Keratinocyte (primary cell): Measurements from ENCODE around the gene FBXO45. TPM values are rescaled to one million over a fixed set of nuclear protein-coding genes. Genes with fewer than 3 reads are reported as not detected.
A peak's percentile ranks its signal among the peaks of the same experiment; 100 is the strongest.
"Not testable (repeated sequence)": the region's sequence is repeated elsewhere in the genome, so short reads cannot be mapped to it uniquely, and the experiment has no call there.

Experiments
- DNase-seq: peaks from one replicate; pipeline ENCODE4 v3.0.0-alpha.2; 2011; ENCODE audit warnings: low read depth, missing footprints, low spot score
- FAIRE-seq: peaks from 2 replicates; lab custom pipeline; 2011; peaks lifted over from hg19 to GRCh38; lab: Jason Lieb, UNC
- H2AFZ ChIP-seq: 2 replicates; pipeline ENCODE4 v1.6.0; 2012; ENCODE audit warnings: low read length, control low read depth, inconsistent platforms; ENCODE audit not compliant: control insufficient read depth
- H3K27ac ChIP-seq: 2 replicates; pipeline ENCODE4 v1.5.1; 2011; ENCODE audit warnings: low read length; ENCODE audit not compliant: control insufficient read depth, insufficient read depth
- H3K27me3 ChIP-seq: 3 replicates; pipeline ENCODE4 v1.6.0; 2011; ENCODE audit warnings: low read length; ENCODE audit not compliant: control insufficient read depth, insufficient read depth; ENCODE audit errors: extremely low read depth
- H3K36me3 ChIP-seq, 2 experiments: 2 replicates in 1 of 2; 3 replicates in 1 of 2; pipeline ENCODE4 v1.5.1; 2011; ENCODE audit warnings: low read length in 2 of 2, mild to moderate bottlenecking in 1 of 2; ENCODE audit not compliant: control insufficient read depth in 2 of 2, insufficient read depth in 2 of 2; ENCODE audit errors: extremely low read depth in 1 of 2
- H3K4me1 ChIP-seq: 3 replicates; pipeline ENCODE4 v1.5.1; 2011; ENCODE audit warnings: low read length; ENCODE audit not compliant: control insufficient read depth, insufficient read depth; ENCODE audit errors: extremely low read depth
- H3K4me2 ChIP-seq: 3 replicates; pipeline ENCODE4 v1.6.0; 2011; ENCODE audit warnings: low read depth, low read length; ENCODE audit not compliant: control insufficient read depth, insufficient read depth; ENCODE audit errors: extremely low read depth
- H3K4me3 ChIP-seq, 3 experiments: fragments of 200-600 bp in 1 of 3; sonication (generic) in 1 of 3; 2 replicates in 2 of 3; 3 replicates in 1 of 3; pipeline ENCODE4 v1.5.1; 2011 to 2016; ENCODE audit warnings: low read length in 3 of 3, mild to moderate bottlenecking in 3 of 3, control low read depth in 2 of 3, inconsistent platforms in 1 of 3, low read depth in 1 of 3, mixed read lengths in 1 of 3, mixed run types in 1 of 3, moderate library complexity in 1 of 3; ENCODE audit not compliant: control insufficient read depth in 2 of 3, insufficient read depth in 2 of 3; ENCODE audit errors: extremely low read depth in 1 of 3
- H3K79me2 ChIP-seq: 2 replicates; pipeline ENCODE4 v1.6.0; 2012; ENCODE audit warnings: low read length; ENCODE audit not compliant: control insufficient read depth, insufficient read depth
- H3K9ac ChIP-seq: 3 replicates; pipeline ENCODE4 v1.6.0; 2011; ENCODE audit warnings: low read length; ENCODE audit not compliant: control insufficient read depth, insufficient read depth; ENCODE audit errors: extremely low read depth
- H3K9me1 ChIP-seq: 3 replicates; pipeline ENCODE4 v1.6.0; 2011; ENCODE audit warnings: low read length; ENCODE audit not compliant: control insufficient read depth, insufficient read depth; ENCODE audit errors: extremely low read depth
- H3K9me3 ChIP-seq: 2 replicates; pipeline ENCODE4 v1.5.1; 2012; ENCODE audit warnings: low read depth, low read length; ENCODE audit not compliant: control insufficient read depth
- H4K20me1 ChIP-seq: 3 replicates; pipeline ENCODE4 v1.6.0; 2011; ENCODE audit warnings: low read length; ENCODE audit not compliant: control insufficient read depth, insufficient read depth; ENCODE audit errors: extremely low read depth
- EZH2 ChIP-seq: IDR thresholded peaks from one replicate; pipeline ENCODE4 v1.6.1; 2012; ENCODE audit warnings: inconsistent platforms, mild to moderate bottlenecking, low read length, moderate library complexity
- dilution Hi-C: fragments of 300-500 bp; cut with MboI; formaldehyde crosslinking; loops from one replicate; pipeline ENCODE4 v1.7.0; 2020; ENCODE audit warnings: low sequenced_read_pairs; ENCODE audit not compliant: extremely low pct_ligation_motif_present
- polyA plus RNA-seq, 5 experiments: library from polyadenylated mRNA; depleted of rRNA in 3 of 5; stranded (reverse) in 3 of 5; stranded (forward) in 1 of 5; unstranded in 1 of 5; fragments of >200 nt; gene quantifications; 1 replicate in 1 of 5; 2 replicates in 3 of 5; 3 replicates in 1 of 5; pipeline versions ENCODE4 v1.2.1 to v1.2.3, GENCODE V29; 2011 to 2012; ENCODE audit warnings: missing spikeins in 2 of 5, low read depth in 1 of 5, low replicate concordance in 1 of 5
- TF ChIP-seq, protein P1 (sequence below), 3 experiments: IDR thresholded peaks in 1 of 3; conservative IDR thresholded peaks in 1 of 3; optimal IDR thresholded peaks in 1 of 3; 2 replicates in 2 of 3; 3 replicates in 1 of 3; pipeline versions ENCODE3 to v1.5.1; 2011; ENCODE audit warnings: low read length in 3 of 3, mild to moderate bottlenecking in 3 of 3, moderate library complexity in 2 of 3, control low read depth in 1 of 3, inconsistent platforms in 1 of 3; ENCODE audit not compliant: insufficient read depth in 2 of 3; ENCODE audit errors: extremely low read depth in 1 of 3

The FBXO45 gene
- polyA plus RNA-seq, 1 donor (not counting 4 experiments of a cell fraction or from before 2014, with no cell fraction given), result 17.9 TPM

DNA sequence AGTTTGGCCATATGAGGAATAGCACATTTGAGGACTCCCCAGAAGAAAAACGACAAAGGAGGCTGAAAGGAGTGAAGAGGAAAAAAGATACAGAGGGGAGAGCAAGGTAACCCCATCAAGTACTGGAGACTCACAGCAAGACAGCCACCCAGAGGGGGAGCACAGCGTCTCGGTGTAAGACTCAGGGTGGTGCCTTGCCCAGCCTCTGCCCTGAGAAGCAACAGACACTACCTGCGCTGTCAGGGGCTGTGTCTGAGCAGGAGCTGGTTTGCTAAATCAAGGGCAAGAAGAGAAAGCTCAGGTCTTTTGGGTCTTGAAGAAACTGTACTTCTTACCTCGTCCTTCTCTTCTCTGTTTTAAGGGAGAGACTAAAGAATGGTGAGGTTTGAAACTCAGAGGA is 27.9 kb downstream of the FBXO45 start:
- H2AFZ ChIP-seq, result peak overlapping the region; percentile 75
- no peaks in the 10 kb centered on the region for H4K20me1 ChIP-seq
- no peak overlapping the region for H3K4me2 ChIP-seq
- H3K9me1 ChIP-seq, result no peaks in the 10 kb centered on the region
- H3K4me3 ChIP-seq, result no peak overlapping the region
- FAIRE-seq (no peak), DNase-seq (no peak)
- H3K36me3 ChIP-seq, result no peaks in the 10 kb centered on the region
- no peaks in the 10 kb centered on the region for H3K79me2 ChIP-seq
- dilution Hi-C loops, result no loop called here
- H3K27me3 ChIP-seq, result no peaks in the 10 kb centered on the region
- H3K9me3 ChIP-seq, result no peaks in the 10 kb centered on the region
- H3K27ac ChIP-seq, result no peak overlapping the region
- TF ChIP-seq EZH2, result no peak
- TF ChIP-seq, protein P1, sequence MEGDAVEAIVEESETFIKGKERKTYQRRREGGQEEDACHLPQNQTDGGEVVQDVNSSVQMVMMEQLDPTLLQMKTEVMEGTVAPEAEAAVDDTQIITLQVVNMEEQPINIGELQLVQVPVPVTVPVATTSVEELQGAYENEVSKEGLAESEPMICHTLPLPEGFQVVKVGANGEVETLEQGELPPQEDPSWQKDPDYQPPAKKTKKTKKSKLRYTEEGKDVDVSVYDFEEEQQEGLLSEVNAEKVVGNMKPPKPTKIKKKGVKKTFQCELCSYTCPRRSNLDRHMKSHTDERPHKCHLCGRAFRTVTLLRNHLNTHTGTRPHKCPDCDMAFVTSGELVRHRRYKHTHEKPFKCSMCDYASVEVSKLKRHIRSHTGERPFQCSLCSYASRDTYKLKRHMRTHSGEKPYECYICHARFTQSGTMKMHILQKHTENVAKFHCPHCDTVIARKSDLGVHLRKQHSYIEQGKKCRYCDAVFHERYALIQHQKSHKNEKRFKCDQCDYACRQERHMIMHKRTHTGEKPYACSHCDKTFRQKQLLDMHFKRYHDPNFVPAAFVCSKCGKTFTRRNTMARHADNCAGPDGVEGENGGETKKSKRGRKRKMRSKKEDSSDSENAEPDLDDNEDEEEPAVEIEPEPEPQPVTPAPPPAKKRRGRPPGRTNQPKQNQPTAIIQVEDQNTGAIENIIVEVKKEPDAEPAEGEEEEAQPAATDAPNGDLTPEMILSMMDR (optimal IDR thresholded peaks at IDR 0.05 in 1 of 3, IDR thresholded peaks at IDR 0.05 in 1 of 3, conservative IDR thresholded peaks at IDR 0.05 in 1 of 3; ENCODE audit: extremely low read depth in 1 of 3, insufficient read depth in 2 of 3, low read length in 3 of 3), result peak in 1 of 3 experiments; percentile 35
- no peaks in the 10 kb centered on the region for H3K4me1 ChIP-seq
- H3K9ac ChIP-seq, result no peak overlapping the region

DNA sequence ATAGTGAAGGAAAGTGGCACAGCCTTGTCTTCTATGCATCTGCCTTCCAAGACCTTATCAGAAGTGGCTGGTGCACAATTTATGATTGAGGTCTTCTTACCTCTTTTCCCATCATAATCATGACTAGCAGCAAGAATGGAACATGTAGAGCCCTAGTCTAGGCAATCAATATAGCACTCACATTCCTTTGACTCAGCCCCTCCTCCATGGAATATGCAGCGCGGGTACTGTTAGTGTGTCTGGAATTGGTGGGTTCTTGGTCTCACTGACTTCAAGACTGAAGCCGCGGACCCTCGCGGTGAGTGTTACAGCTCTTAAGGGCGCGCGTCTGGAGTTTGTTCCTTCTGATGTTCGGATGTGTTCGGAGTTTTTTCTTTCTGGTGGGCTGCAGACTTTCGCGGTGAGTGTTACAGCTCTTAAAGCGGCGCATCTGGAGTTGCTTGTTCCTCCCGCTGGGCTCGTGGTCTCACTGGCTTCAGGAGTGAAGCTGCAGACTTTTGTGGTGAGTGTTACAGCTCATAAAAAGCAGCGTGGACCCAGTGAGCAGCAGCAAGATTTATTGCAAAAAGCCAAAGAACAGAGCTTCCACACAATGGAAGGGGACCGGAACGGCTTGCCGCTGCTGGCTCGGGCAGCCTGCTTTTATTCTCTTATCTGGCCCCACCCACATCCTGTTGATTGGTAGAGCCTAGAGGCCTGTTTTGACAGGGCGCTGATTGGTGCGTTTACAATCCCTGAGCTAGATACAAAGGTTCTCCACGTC is 29.7 kb downstream of the FBXO45 start:
- dilution Hi-C loops, H3K27me3 ChIP-seq, H3K9me3 ChIP-seq, H3K4me3 ChIP-seq, H3K9ac ChIP-seq, H3K36me3 ChIP-seq, DNase-seq, H3K4me1 ChIP-seq, H3K4me2 ChIP-seq, H4K20me1 ChIP-seq, FAIRE-seq, H2AFZ ChIP-seq, H3K27ac ChIP-seq, H3K9me1 ChIP-seq, H3K79me2 ChIP-seq: not testable (repeated sequence)

GRCh38 chr3:196599734-196600128 is 31.3 kb downstream of the FBXO45 start:
- H3K9me1 ChIP-seq, result no peaks in the 10 kb centered on the region
- no peaks in the 10 kb centered on the region for H4K20me1 ChIP-seq
- no peak overlapping the region for H2AFZ ChIP-seq
- DNase-seq (no peak), FAIRE-seq (no peak)
- H3K27ac ChIP-seq, result no peak overlapping the region
- peaks cover 3% of the 10 kb centered on the region for H3K27me3 ChIP-seq
- H3K9ac ChIP-seq, result no peak overlapping the region
- no peaks in the 10 kb centered on the region for H3K36me3 ChIP-seq
- TF ChIP-seq, protein P1 (optimal IDR thresholded peaks at IDR 0.05 in 1 of 3, IDR thresholded peaks at IDR 0.05 in 1 of 3, conservative IDR thresholded peaks at IDR 0.05 in 1 of 3; ENCODE audit: extremely low read depth in 1 of 3, insufficient read depth in 2 of 3, low read length in 3 of 3), result no peak
- no peak for TF ChIP-seq EZH2
- H3K79me2 ChIP-seq, result no peaks in the 10 kb centered on the region
- H3K4me2 ChIP-seq, result no peak overlapping the region
- no peaks in the 10 kb centered on the region for H3K9me3 ChIP-seq
- dilution Hi-C loops, result no loop called here
- H3K4me1 ChIP-seq, result no peaks in the 10 kb centered on the region
- H3K4me3 ChIP-seq, result no peak overlapping the region
